Ishikawa (cell line): Measurements from ENCODE around the gene EML4.

Experiments
- CEBPB ChIP-seq: IDR thresholded peaks from 2 replicates; pipeline ENCODE4 v1.6.1; 2012
- CREB1 ChIP-seq: IDR thresholded peaks from 2 replicates; pipeline ENCODE4 v1.6.1; 2012; ENCODE audit warnings: low read depth
- EGR1 ChIP-seq: IDR thresholded peaks from 2 replicates; pipeline ENCODE4 v1.6.1; 2012
- EP300 ChIP-seq: IDR thresholded peaks from 2 replicates; pipeline ENCODE4 v1.6.1; 2012; ENCODE audit warnings: borderline replicate concordance
- FOXM1 ChIP-seq: IDR thresholded peaks from 2 replicates; pipeline ENCODE4 v1.6.1; 2012; ENCODE audit warnings: low read depth, borderline replicate concordance
- NFIC ChIP-seq: IDR thresholded peaks from 2 replicates; pipeline ENCODE4 v1.6.1; 2012
- RAD21 ChIP-seq: IDR thresholded peaks from 2 replicates; pipeline ENCODE4 v1.6.1; 2012; ENCODE audit warnings: low read depth
- TAF1 ChIP-seq: IDR thresholded peaks from 2 replicates; pipeline ENCODE4 v1.6.1; 2012; ENCODE audit warnings: low read depth, mild to moderate bottlenecking
- TCF12 ChIP-seq: IDR thresholded peaks from 2 replicates; pipeline ENCODE4 v1.6.1; 2012; ENCODE audit warnings: low read depth
- TEAD4 ChIP-seq: IDR thresholded peaks from 2 replicates; pipeline ENCODE4 v1.6.1; 2012
- YY1 ChIP-seq: IDR thresholded peaks from 2 replicates; pipeline ENCODE4 v1.6.1; 2012; ENCODE audit warnings: low read depth
- ZBTB7A ChIP-seq: IDR thresholded peaks from 2 replicates; pipeline ENCODE4 v1.6.1; 2012; ENCODE audit warnings: low read depth
- TF ChIP-seq, protein P1 (sequence below): IDR thresholded peaks from 2 replicates; pipeline ENCODE4 v1.6.1; 2012
- TF ChIP-seq, protein P2 (sequence below): IDR thresholded peaks from 2 replicates; pipeline ENCODE4 v1.6.1; 2012; ENCODE audit warnings: low read depth, mild to moderate bottlenecking
- TF ChIP-seq, protein P3 (sequence below): IDR thresholded peaks from 2 replicates; pipeline ENCODE4 v1.6.1; 2012

Gene EML4

DNA sequence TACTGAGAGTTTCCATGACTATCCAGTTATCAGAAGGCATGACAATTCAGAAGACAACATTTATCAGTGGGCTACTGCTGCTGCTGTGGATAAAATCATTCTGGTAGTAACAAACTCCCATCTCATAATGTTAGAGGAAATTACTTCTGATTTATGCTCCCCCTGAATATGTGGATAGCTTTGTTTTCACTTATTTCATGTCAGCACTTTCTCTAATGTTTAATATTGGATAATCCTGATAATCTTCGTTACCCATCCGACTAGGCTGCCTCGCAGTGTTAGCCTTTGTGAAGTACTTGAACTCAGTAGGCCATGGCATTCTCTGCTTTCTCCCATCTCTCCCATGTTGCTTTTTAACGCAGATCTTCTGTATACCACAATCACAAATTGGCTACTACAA, 163.4 kb downstream of the EML4 start:
- TF ChIP-seq, protein P1, sequence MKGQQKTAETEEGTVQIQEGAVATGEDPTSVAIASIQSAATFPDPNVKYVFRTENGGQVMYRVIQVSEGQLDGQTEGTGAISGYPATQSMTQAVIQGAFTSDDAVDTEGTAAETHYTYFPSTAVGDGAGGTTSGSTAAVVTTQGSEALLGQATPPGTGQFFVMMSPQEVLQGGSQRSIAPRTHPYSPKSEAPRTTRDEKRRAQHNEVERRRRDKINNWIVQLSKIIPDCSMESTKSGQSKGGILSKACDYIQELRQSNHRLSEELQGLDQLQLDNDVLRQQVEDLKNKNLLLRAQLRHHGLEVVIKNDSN, result no peak
- TF ChIP-seq FOXM1, result no peak
- no peak for TF ChIP-seq TAF1
- TF ChIP-seq TCF12, result no peak
- TF ChIP-seq EP300, result no peak
- no peak for TF ChIP-seq TEAD4
- TF ChIP-seq NFIC, result no peak
- no peak for TF ChIP-seq ZBTB7A
- TF ChIP-seq YY1, result no peak
- TF ChIP-seq, protein P2, sequence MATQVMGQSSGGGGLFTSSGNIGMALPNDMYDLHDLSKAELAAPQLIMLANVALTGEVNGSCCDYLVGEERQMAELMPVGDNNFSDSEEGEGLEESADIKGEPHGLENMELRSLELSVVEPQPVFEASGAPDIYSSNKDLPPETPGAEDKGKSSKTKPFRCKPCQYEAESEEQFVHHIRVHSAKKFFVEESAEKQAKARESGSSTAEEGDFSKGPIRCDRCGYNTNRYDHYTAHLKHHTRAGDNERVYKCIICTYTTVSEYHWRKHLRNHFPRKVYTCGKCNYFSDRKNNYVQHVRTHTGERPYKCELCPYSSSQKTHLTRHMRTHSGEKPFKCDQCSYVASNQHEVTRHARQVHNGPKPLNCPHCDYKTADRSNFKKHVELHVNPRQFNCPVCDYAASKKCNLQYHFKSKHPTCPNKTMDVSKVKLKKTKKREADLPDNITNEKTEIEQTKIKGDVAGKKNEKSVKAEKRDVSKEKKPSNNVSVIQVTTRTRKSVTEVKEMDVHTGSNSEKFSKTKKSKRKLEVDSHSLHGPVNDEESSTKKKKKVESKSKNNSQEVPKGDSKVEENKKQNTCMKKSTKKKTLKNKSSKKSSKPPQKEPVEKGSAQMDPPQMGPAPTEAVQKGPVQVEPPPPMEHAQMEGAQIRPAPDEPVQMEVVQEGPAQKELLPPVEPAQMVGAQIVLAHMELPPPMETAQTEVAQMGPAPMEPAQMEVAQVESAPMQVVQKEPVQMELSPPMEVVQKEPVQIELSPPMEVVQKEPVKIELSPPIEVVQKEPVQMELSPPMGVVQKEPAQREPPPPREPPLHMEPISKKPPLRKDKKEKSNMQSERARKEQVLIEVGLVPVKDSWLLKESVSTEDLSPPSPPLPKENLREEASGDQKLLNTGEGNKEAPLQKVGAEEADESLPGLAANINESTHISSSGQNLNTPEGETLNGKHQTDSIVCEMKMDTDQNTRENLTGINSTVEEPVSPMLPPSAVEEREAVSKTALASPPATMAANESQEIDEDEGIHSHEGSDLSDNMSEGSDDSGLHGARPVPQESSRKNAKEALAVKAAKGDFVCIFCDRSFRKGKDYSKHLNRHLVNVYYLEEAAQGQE, result no peak
- no peak for TF ChIP-seq CEBPB
- no peak for TF ChIP-seq RAD21
- TF ChIP-seq CREB1, result no peak
- TF ChIP-seq EGR1, result no peak
- TF ChIP-seq, protein P3, sequence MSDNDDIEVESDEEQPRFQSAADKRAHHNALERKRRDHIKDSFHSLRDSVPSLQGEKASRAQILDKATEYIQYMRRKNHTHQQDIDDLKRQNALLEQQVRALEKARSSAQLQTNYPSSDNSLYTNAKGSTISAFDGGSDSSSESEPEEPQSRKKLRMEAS, result no peak

DNA sequence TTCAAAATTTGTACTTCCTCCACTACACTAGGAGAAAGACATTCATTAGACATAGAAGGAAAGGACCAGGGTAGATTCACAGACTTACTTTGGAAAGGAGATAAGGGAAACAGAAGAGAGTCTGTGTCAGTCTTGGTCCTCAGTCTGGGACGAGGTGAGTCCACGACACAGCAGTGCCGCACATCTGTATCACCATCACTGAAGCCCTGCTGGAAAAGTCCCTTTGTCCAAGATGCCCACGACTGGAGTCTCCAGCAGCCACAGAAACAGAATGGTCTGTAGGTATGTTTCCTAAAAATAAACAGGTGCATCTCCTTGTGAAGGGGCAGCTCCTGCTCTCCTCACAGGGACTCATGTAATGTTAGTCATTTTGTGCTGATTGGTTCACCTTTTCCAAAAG, 164.4 kb downstream of the EML4 start:
- no peak for TF ChIP-seq EP300
- no peak for TF ChIP-seq EGR1
- no peak for TF ChIP-seq CEBPB
- TF ChIP-seq YY1, result no peak
- TF ChIP-seq, protein P2, result no peak
- no peak for TF ChIP-seq TEAD4
- TF ChIP-seq, protein P1, result no peak
- no peak for TF ChIP-seq FOXM1
- no peak for TF ChIP-seq RAD21
- no peak for TF ChIP-seq TAF1
- no peak for TF ChIP-seq CREB1
- no peak for TF ChIP-seq NFIC

DNA sequence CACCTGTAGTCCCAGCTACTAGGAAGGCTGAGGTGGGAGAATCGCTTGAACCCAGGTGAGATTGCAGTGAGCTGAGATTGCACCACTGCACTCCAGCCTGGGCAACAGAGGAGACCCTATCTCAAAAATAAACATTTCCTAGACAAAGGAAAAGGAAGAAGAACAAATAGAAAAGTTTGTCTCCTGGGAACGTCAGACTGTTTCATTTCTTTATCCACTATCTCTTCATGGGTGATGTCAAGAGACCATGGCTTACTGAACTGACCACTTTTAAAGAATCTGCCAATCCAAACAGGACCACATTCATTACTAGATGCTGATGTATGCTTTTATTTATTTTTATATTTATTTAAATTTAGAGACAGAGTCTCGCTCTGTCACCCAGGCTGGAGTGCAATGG, 165.1 kb downstream of the EML4 start:
- TF ChIP-seq, protein P1, result no peak
- TF ChIP-seq TCF12 (no peak), ZBTB7A (no peak), RAD21 (no peak), TEAD4 (no peak), CEBPB (no peak), TAF1 (no peak), EP300 (no peak), CREB1 (no peak), EGR1 (no peak), FOXM1 (no peak), NFIC (no peak), YY1 (no peak)
- TF ChIP-seq, protein P2, result no peak
- TF ChIP-seq, protein P3, result no peak

DNA sequence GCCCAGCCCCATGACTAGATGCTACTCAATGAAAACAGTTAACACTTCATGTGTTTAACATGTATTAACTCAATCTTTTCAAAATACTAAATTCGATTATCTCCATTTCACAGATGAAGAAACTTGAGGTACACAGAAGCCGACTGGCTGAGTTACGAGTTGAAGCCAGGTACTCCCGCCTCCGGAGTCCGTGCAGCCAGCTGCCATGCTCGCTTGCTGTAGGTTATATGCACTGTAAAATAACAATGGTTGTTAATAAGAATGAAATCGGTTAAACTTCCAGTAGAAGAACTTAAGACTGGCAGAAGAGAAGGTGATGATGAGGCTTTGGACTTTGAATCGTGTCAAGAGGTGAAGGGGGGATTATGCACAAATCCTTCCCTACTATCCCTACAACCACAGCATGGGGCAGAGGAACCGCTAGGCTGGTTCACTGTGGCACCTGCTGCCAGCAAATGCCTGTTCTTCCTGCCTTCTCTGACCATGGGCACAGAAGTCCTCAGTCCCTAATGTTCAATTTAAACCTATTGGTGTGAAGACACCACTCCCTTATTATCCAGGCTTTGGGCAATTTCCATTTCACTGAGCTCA, 166.5 kb downstream of the EML4 start:
- TF ChIP-seq EGR1 (no peak), EP300 (no peak)
- TF ChIP-seq, protein P2, result no peak
